ENCODE results near the gene NYAP1.
"Not testable (repeated sequence)": the region's sequence is repeated elsewhere in the genome, so short reads cannot be mapped to it uniquely, and the experiment has no call there.

- TF ChIP-seq POLR2AphosphoS5, CTCF, EP300 (IDR thresholded peaks at IDR 0.05): not testable (repeated sequence)
Measured at GRCh38 chr7:100504031-100504430, 20.3 kb downstream of the NYAP1 start.
